Measurements from ENCODE around the gene DNAH6.

Gene DNAH6

GRCh38 chr2:84755096-84755495 lies 238.8 kb downstream of the DNAH6 start:
- TF ChIP-seq CTCF (IDR thresholded peaks at IDR 0.05; ENCODE audit: poor library complexity, severe bottlenecking): no peak
- H3K4me1 ChIP-seq (ENCODE audit: insufficient read depth, poor library complexity, severe bottlenecking): no peaks in the 10 kb centered on the region
- no peak overlapping the region for H3K4me3 ChIP-seq (ENCODE audit: severe bottlenecking)
- no peak for ATAC-seq (ENCODE audit: low read depth)
- H3K36me3 ChIP-seq (ENCODE audit: low read depth): no peaks in the 10 kb centered on the region
- DNase-seq (ENCODE audit: low spot score): no peak
- no peaks in the 10 kb centered on the region for H3K27me3 ChIP-seq (ENCODE audit: insufficient read depth, poor library complexity, severe bottlenecking)
- no peaks in the 10 kb centered on the region for H3K9me3 ChIP-seq (ENCODE audit: severe bottlenecking)
- no peak overlapping the region for H3K27ac ChIP-seq (ENCODE audit: poor library complexity, severe bottlenecking)

- no peak for DNase-seq (ENCODE audit: low spot score)
- Histone ChIP-seq H3K27ac (ENCODE audit: poor library complexity, severe bottlenecking) (no peak overlapping the region), H3K27me3 (ENCODE audit: insufficient read depth, poor library complexity, severe bottlenecking) (no peaks in the 10 kb centered on the region), H3K4me1 (ENCODE audit: insufficient read depth, poor library complexity, severe bottlenecking) (no peaks in the 10 kb centered on the region), H3K36me3 (ENCODE audit: low read depth) (no peaks in the 10 kb centered on the region), H3K9me3 (ENCODE audit: severe bottlenecking) (no peaks in the 10 kb centered on the region), H3K4me3 (ENCODE audit: severe bottlenecking) (no peak overlapping the region)
- ATAC-seq (ENCODE audit: low read depth): no peak
- TF ChIP-seq CTCF (IDR thresholded peaks at IDR 0.05; ENCODE audit: poor library complexity, severe bottlenecking): no peak
Measured at GRCh38 chr2:84757648-84758047, 241.3 kb downstream of the DNAH6 start.

GRCh38 chr2:84766791-84767190 lies 250.5 kb downstream of the DNAH6 start:
- DNase-seq (ENCODE audit: low spot score) (no peak), ATAC-seq (ENCODE audit: low read depth) (no peak)
- no peaks in the 10 kb centered on the region for H3K4me1 ChIP-seq (ENCODE audit: insufficient read depth, poor library complexity, severe bottlenecking)
- H3K27me3 ChIP-seq (ENCODE audit: insufficient read depth, poor library complexity, severe bottlenecking): peaks cover 15% of the 10 kb centered on the region
- H3K36me3 ChIP-seq (ENCODE audit: low read depth): no peaks in the 10 kb centered on the region
- TF ChIP-seq CTCF (IDR thresholded peaks at IDR 0.05; ENCODE audit: poor library complexity, severe bottlenecking): no peak
- H3K9me3 ChIP-seq (ENCODE audit: severe bottlenecking): peaks cover 2% of the 10 kb centered on the region
- H3K4me3 ChIP-seq (ENCODE audit: severe bottlenecking): no peak overlapping the region
- no peak overlapping the region for H3K27ac ChIP-seq (ENCODE audit: poor library complexity, severe bottlenecking)

GRCh38 chr2:84768840-84769239 lies 252.5 kb downstream of the DNAH6 start:
- Histone ChIP-seq H3K4me3 (ENCODE audit: severe bottlenecking) (no peak overlapping the region), H3K4me1 (ENCODE audit: insufficient read depth, poor library complexity, severe bottlenecking) (no peaks in the 10 kb centered on the region), H3K9me3 (ENCODE audit: severe bottlenecking) (peaks cover 4% of the 10 kb centered on the region), H3K27me3 (ENCODE audit: insufficient read depth, poor library complexity, severe bottlenecking) (peaks cover 11% of the 10 kb centered on the region), H3K27ac (ENCODE audit: poor library complexity, severe bottlenecking) (no peak overlapping the region), H3K36me3 (ENCODE audit: low read depth) (no peaks in the 10 kb centered on the region)
- DNase-seq (ENCODE audit: low spot score) (no peak), ATAC-seq (ENCODE audit: low read depth) (no peak)
- no peak for TF ChIP-seq CTCF (IDR thresholded peaks at IDR 0.05; ENCODE audit: poor library complexity, severe bottlenecking)

GRCh38 chr2:84770280-84770679 lies 254.0 kb downstream of the DNAH6 start:
- no peak for ATAC-seq (ENCODE audit: low read depth)
- Histone ChIP-seq H3K9me3 (ENCODE audit: severe bottlenecking) (peaks cover 8% of the 10 kb centered on the region), H3K36me3 (ENCODE audit: low read depth) (no peaks in the 10 kb centered on the region), H3K4me3 (ENCODE audit: severe bottlenecking) (no peak overlapping the region), H3K27ac (ENCODE audit: poor library complexity, severe bottlenecking) (no peak overlapping the region), H3K4me1 (ENCODE audit: insufficient read depth, poor library complexity, severe bottlenecking) (no peaks in the 10 kb centered on the region), H3K27me3 (ENCODE audit: insufficient read depth, poor library complexity, severe bottlenecking) (peaks cover 7% of the 10 kb centered on the region)
- no peak for DNase-seq (ENCODE audit: low spot score)
- TF ChIP-seq CTCF (IDR thresholded peaks at IDR 0.05; ENCODE audit: poor library complexity, severe bottlenecking): no peak
